GM19468 (cell line): ENCODE measurements around the gene MYOM3.
"Not testable (repeated sequence)": the region's sequence is repeated elsewhere in the genome, so short reads cannot be mapped to it uniquely, and the experiment has no call there.

Experiments used
- ATAC-seq: cut with Tn5 transposase; IDR thresholded peaks from one replicate; pipeline ENCODE4 v1.9.1; 2021; ENCODE audit warnings: mild to moderate bottlenecking, moderate library complexity, moderate number of reproducible peaks; ENCODE audit not compliant: unreplicated experiment; ENCODE audit errors: extremely low read depth

Gene MYOM3

GRCh38 chr1:24048894-24049293 lies 63.0 kb downstream of the MYOM3 start:
- ATAC-seq: not testable (repeated sequence)

GRCh38 chr1:24048205-24048869 lies 63.6 kb downstream of the MYOM3 start:
- ATAC-seq: no peak

- ATAC-seq: no peak
Measured at GRCh38 chr1:24047110-24047477, 64.8 kb downstream of the MYOM3 start.

GRCh38 chr1:24045771-24046170 lies 66.2 kb downstream of the MYOM3 start:
- ATAC-seq: no peak

- ATAC-seq: not testable (repeated sequence)
Measured at GRCh38 chr1:24044672-24045071, 67.3 kb downstream of the MYOM3 start.

GRCh38 chr1:24043345-24044032 lies 68.4 kb downstream of the MYOM3 start:
- no peak for ATAC-seq

GRCh38 chr1:24042315-24042714 lies 69.6 kb downstream of the MYOM3 start:
- ATAC-seq: no peak

- ATAC-seq: no peak
Measured at GRCh38 chr1:24036088-24036487, 75.8 kb downstream of the MYOM3 start.

- ATAC-seq: no peak
Measured at GRCh38 chr1:24032981-24033380, 79.0 kb downstream of the MYOM3 start.

GRCh38 chr1:24030976-24031516 lies 80.9 kb downstream of the MYOM3 start:
- ATAC-seq: not testable (repeated sequence)

- no peak for ATAC-seq
Measured at GRCh38 chr1:24027838-24028468, 84.0 kb downstream of the MYOM3 start.

- ATAC-seq: no peak
Measured at GRCh38 chr1:24022581-24023361, 89.2 kb downstream of the MYOM3 start.

- ATAC-seq: no peak
Measured at GRCh38 chr1:24021403-24022266, 90.3 kb downstream of the MYOM3 start.

GRCh38 chr1:24020470-24020869 lies 91.5 kb downstream of the MYOM3 start:
- no peak for ATAC-seq

GRCh38 chr1:24020025-24020424 lies 91.9 kb downstream of the MYOM3 start:
- ATAC-seq: no peak

GRCh38 chr1:24018611-24019580 lies 93.0 kb downstream of the MYOM3 start:
- ATAC-seq: no peak

- no peak for ATAC-seq
Measured at GRCh38 chr1:24015221-24016210, 96.4 kb downstream of the MYOM3 start.
